ENCODE data around the gene ANKRD11. TPM values are rescaled to one million over a fixed set of nuclear protein-coding genes. Genes with fewer than 3 reads are reported as not detected.

The ANKRD11 gene
- polyA plus RNA-seq, 1 donor (not counting 4 experiments of a cell fraction or from before 2014, with no cell fraction given): 30.1 TPM

GRCh38 chr16:89270666-89271345 lies 219.6 kb downstream of the ANKRD11 start:
- dilution Hi-C loops (cut with MboI; ENCODE audit: extremely low pct_ligation_motif_present, low sequenced_read_pairs): no loop called here
- no peak overlapping the region for H3K27ac ChIP-seq (ENCODE audit: control insufficient read depth, insufficient read depth, low read length)
- H3K4me2 ChIP-seq (ENCODE audit: control insufficient read depth, extremely low read depth, insufficient read depth, low read depth, low read length): no peak overlapping the region
- H2AFZ ChIP-seq (ENCODE audit: control insufficient read depth, low read length): no peak overlapping the region
- H3K36me3 ChIP-seq (ENCODE audit: control insufficient read depth in 2 of 2, extremely low read depth in 1 of 2, insufficient read depth in 2 of 2, low read length in 2 of 2): peaks cover 35 to 49% of the 10 kb centered on the region in 2 experiments
- H3K9ac ChIP-seq (ENCODE audit: control insufficient read depth, extremely low read depth, insufficient read depth, low read length): no peak overlapping the region
- DNase-seq (ENCODE audit: low read depth, low spot score) (no peak), FAIRE-seq (no peak)
- no peaks in the 10 kb centered on the region for H3K27me3 ChIP-seq (ENCODE audit: control insufficient read depth, extremely low read depth, insufficient read depth, low read length)
- peaks cover 6% of the 10 kb centered on the region for H3K79me2 ChIP-seq (ENCODE audit: control insufficient read depth, insufficient read depth, low read length)
- no peaks in the 10 kb centered on the region for H3K9me1 ChIP-seq (ENCODE audit: control insufficient read depth, extremely low read depth, insufficient read depth, low read length)
- H3K4me3 ChIP-seq (ENCODE audit: control insufficient read depth in 2 of 3, extremely low read depth in 1 of 3, insufficient read depth in 2 of 3, low read depth in 1 of 3, low read length in 3 of 3): no peak overlapping the region
- TF ChIP-seq EZH2 (IDR thresholded peaks at IDR 0.05; ENCODE audit: low read length) (no peak), CTCF (optimal IDR thresholded peaks at IDR 0.05 in 1 of 3, IDR thresholded peaks at IDR 0.05 in 1 of 3, conservative IDR thresholded peaks at IDR 0.05 in 1 of 3; ENCODE audit: extremely low read depth in 1 of 3, insufficient read depth in 2 of 3, low read length in 3 of 3) (no peak)
- no peaks in the 10 kb centered on the region for H3K9me3 ChIP-seq (ENCODE audit: control insufficient read depth, low read depth, low read length)
- H4K20me1 ChIP-seq (ENCODE audit: control insufficient read depth, extremely low read depth, insufficient read depth, low read length): peaks cover 8% of the 10 kb centered on the region
- H3K4me1 ChIP-seq (ENCODE audit: control insufficient read depth, extremely low read depth, insufficient read depth, low read length): no peaks in the 10 kb centered on the region

GRCh38 chr16:89269805-89270665 lies 220.3 kb downstream of the ANKRD11 start:
- no peak overlapping the region for H2AFZ ChIP-seq (ENCODE audit: control insufficient read depth, low read length)
- TF ChIP-seq CTCF (optimal IDR thresholded peaks at IDR 0.05 in 1 of 3, IDR thresholded peaks at IDR 0.05 in 1 of 3, conservative IDR thresholded peaks at IDR 0.05 in 1 of 3; ENCODE audit: extremely low read depth in 1 of 3, insufficient read depth in 2 of 3, low read length in 3 of 3): no peak
- TF ChIP-seq EZH2 (IDR thresholded peaks at IDR 0.05; ENCODE audit: low read length): no peak
- H3K4me1 ChIP-seq (ENCODE audit: control insufficient read depth, extremely low read depth, insufficient read depth, low read length): no peaks in the 10 kb centered on the region
- no peak overlapping the region for H3K27ac ChIP-seq (ENCODE audit: control insufficient read depth, insufficient read depth, low read length)
- no peak for DNase-seq (ENCODE audit: low read depth, low spot score)
- H4K20me1 ChIP-seq (ENCODE audit: control insufficient read depth, extremely low read depth, insufficient read depth, low read length): peaks cover 3% of the 10 kb centered on the region
- H3K27me3 ChIP-seq (ENCODE audit: control insufficient read depth, extremely low read depth, insufficient read depth, low read length): no peaks in the 10 kb centered on the region
- no peak overlapping the region for H3K4me3 ChIP-seq (ENCODE audit: control insufficient read depth in 2 of 3, extremely low read depth in 1 of 3, insufficient read depth in 2 of 3, low read depth in 1 of 3, low read length in 3 of 3)
- peaks cover 31 to 43% of the 10 kb centered on the region in 2 experiments for H3K36me3 ChIP-seq (ENCODE audit: control insufficient read depth in 2 of 2, extremely low read depth in 1 of 2, insufficient read depth in 2 of 2, low read length in 2 of 2)
- H3K4me2 ChIP-seq (ENCODE audit: control insufficient read depth, extremely low read depth, insufficient read depth, low read depth, low read length): no peak overlapping the region
- peaks cover 4% of the 10 kb centered on the region for H3K79me2 ChIP-seq (ENCODE audit: control insufficient read depth, insufficient read depth, low read length)
- FAIRE-seq: no peak
- H3K9me1 ChIP-seq (ENCODE audit: control insufficient read depth, extremely low read depth, insufficient read depth, low read length): no peaks in the 10 kb centered on the region
- no peaks in the 10 kb centered on the region for H3K9me3 ChIP-seq (ENCODE audit: control insufficient read depth, low read depth, low read length)
- dilution Hi-C loops (cut with MboI; ENCODE audit: extremely low pct_ligation_motif_present, low sequenced_read_pairs): no loop called here
- H3K9ac ChIP-seq (ENCODE audit: control insufficient read depth, extremely low read depth, insufficient read depth, low read length): no peak overlapping the region
